NCI-H1092 treated with DMSO at 0.1 percent for 48 hours (cell line): Measurements from ENCODE around the gene ASPM.
A peak's percentile ranks its signal among the peaks of the same experiment; 100 is the strongest.
"Not testable (repeated sequence)": the region's sequence is repeated elsewhere in the genome, so short reads cannot be mapped to it uniquely, and the experiment has no call there.

Source experiments
- DNase-seq: peaks from one replicate; lab custom pipeline; 2025; lab: John Stamatoyannopoulos, UW

Gene ASPM

GRCh38 chr1:197145446-197146024, 934 bp downstream of the ASPM start:
- peak; percentile 32 for DNase-seq

GRCh38 chr1:197144570-197145325, 1.7 kb downstream of the ASPM start:
- DNase-seq, result peak; percentile 31

- DNase-seq, result no peak
Observed at GRCh38 chr1:197143276-197143675, 3.2 kb downstream of the ASPM start.

GRCh38 chr1:197141575-197141974, 4.9 kb downstream of the ASPM start:
- no peak for DNase-seq

GRCh38 chr1:197140121-197140520, 6.3 kb downstream of the ASPM start:
- DNase-seq, result no peak

GRCh38 chr1:197139169-197139568, 7.3 kb downstream of the ASPM start:
- no peak for DNase-seq

- DNase-seq, result no peak
Observed at GRCh38 chr1:197137322-197137721, 9.1 kb downstream of the ASPM start.

- DNase-seq, result no peak
Observed at GRCh38 chr1:197130677-197131304, 15.7 kb downstream of the ASPM start.

GRCh38 chr1:197129698-197130097, 16.8 kb downstream of the ASPM start:
- DNase-seq, result no peak

- DNase-seq, result no peak
Observed at GRCh38 chr1:197127246-197127912, 19.1 kb downstream of the ASPM start.

- DNase-seq, result no peak
Observed at GRCh38 chr1:197126691-197127090, 19.8 kb downstream of the ASPM start.

- DNase-seq, result no peak
Observed at GRCh38 chr1:197124376-197124775, 22.1 kb downstream of the ASPM start.

- no peak for DNase-seq
Observed at GRCh38 chr1:197116156-197116555, 30.3 kb downstream of the ASPM start.

GRCh38 chr1:197106869-197107268, 39.6 kb downstream of the ASPM start:
- DNase-seq, result no peak

GRCh38 chr1:197103300-197103699, 43.2 kb downstream of the ASPM start:
- no peak for DNase-seq

GRCh38 chr1:197101978-197102377, 44.5 kb downstream of the ASPM start:
- no peak for DNase-seq

- DNase-seq, result no peak
Observed at GRCh38 chr1:197100677-197101076, 45.8 kb downstream of the ASPM start.

GRCh38 chr1:197099444-197099843, 47.0 kb downstream of the ASPM start:
- DNase-seq, result no peak

GRCh38 chr1:197096971-197097370, 49.5 kb downstream of the ASPM start:
- not testable (repeated sequence) for DNase-seq

- DNase-seq, result no peak
Observed at GRCh38 chr1:197096137-197096536, 50.3 kb downstream of the ASPM start.

- no peak for DNase-seq
Observed at GRCh38 chr1:197093226-197093885, 53.1 kb downstream of the ASPM start.

GRCh38 chr1:197092491-197093023, 53.9 kb downstream of the ASPM start:
- DNase-seq, result no peak
